Smooth muscle cell (in vitro differentiated cells): ENCODE results near the gene OIP5. TPM values are rescaled to one million over a fixed set of nuclear protein-coding genes. Genes with fewer than 3 reads are reported as not detected.
"Not testable (repeated sequence)": the region's sequence is repeated elsewhere in the genome, so short reads cannot be mapped to it uniquely, and the experiment has no call there.

Source experiments
- DNase-seq: peaks from one replicate; lab custom pipeline; 2025; ENCODE audit not compliant: unreplicated experiment; lab: John Stamatoyannopoulos, UW
- H2AFZ ChIP-seq: fragments of 200-600 bp; sonication (generic); 2 replicates; pipeline ENCODE4 v1.6.0; 2016; ENCODE audit warnings: antibody characterized with exemption, low read depth, mild to moderate bottlenecking
- H3F3A ChIP-seq: fragments of 200-600 bp; sonication (generic); 2 replicates; pipeline ENCODE4 v1.6.0; 2017; ENCODE audit warnings: antibody characterized with exemption, low read depth
- H3K27ac ChIP-seq: fragments of 200-600 bp; sonication (generic); 2 replicates; pipeline ENCODE4 v1.5.1; 2016; ENCODE audit warnings: low read depth, mild to moderate bottlenecking
- H3K27me3 ChIP-seq: fragments of 200-600 bp; sonication (generic); 2 replicates; pipeline ENCODE4 v1.6.1; 2016; ENCODE audit warnings: low read depth, mild to moderate bottlenecking
- H3K36me3 ChIP-seq: fragments of 200-600 bp; sonication (generic); 2 replicates; pipeline ENCODE4 v1.5.1; 2016; ENCODE audit warnings: low read depth
- H3K4me1 ChIP-seq: fragments of 200-600 bp; sonication (generic); 2 replicates; pipeline ENCODE4 v1.5.1; 2016; ENCODE audit warnings: low read depth
- H3K4me2 ChIP-seq: fragments of 200-600 bp; sonication (generic); 2 replicates; pipeline ENCODE4 v1.6.0; 2016; ENCODE audit warnings: mild to moderate bottlenecking
- H3K4me3 ChIP-seq: fragments of 200-600 bp; sonication (generic); 2 replicates; pipeline ENCODE4 v1.5.1; 2016; ENCODE audit warnings: mild to moderate bottlenecking
- H3K79me2 ChIP-seq: fragments of 200-600 bp; sonication (generic); 2 replicates; pipeline ENCODE4 v1.6.0; 2016; ENCODE audit warnings: low read depth, mild to moderate bottlenecking
- H3K9ac ChIP-seq: fragments of 200-600 bp; sonication (generic); 2 replicates; pipeline ENCODE4 v1.6.0; 2016; ENCODE audit warnings: low read depth
- H3K9me3 ChIP-seq: fragments of 200-600 bp; sonication (generic); replicated peaks from 2 replicates; pipeline ENCODE4 v1.5.1; 2016; ENCODE audit warnings: low read depth
- H4K20me1 ChIP-seq: fragments of 200-600 bp; sonication (generic); 2 replicates; pipeline ENCODE4 v1.6.0; 2016; ENCODE audit warnings: low read depth
- WGBS: methylation state at CpG from one replicate; pipeline ENCODE4 v1.1.7; 2016; ENCODE audit warnings: low lambda C conversion rate; 5-methylcytosine and 5-hydroxymethylcytosine counted together
- polyA plus RNA-seq: library from polyadenylated mRNA; unstranded; fragments of >200 nt; fragmentation: Nextera tagmentation; extraction: Ambion mirVana; gene quantifications from 2 replicates; pipeline ENCODE4 v1.2.1, GENCODE V29; 2016
- total RNA-seq: library from RNA; depleted of rRNA; stranded (reverse); fragments of >200 nt; gene quantifications from 2 replicates; pipeline ENCODE4 v1.2.3, GENCODE V29; 2014
- TF ChIP-seq, protein P1 (sequence below): fragments of 200-600 bp; sonication (generic); IDR thresholded peaks from 2 replicates; pipeline ENCODE4 v1.5.1; 2017; ENCODE audit warnings: borderline replicate concordance, mild to moderate bottlenecking, antibody characterized with exemption; ENCODE audit not compliant: insufficient read depth, poor library complexity, severe bottlenecking

Gene OIP5
- total and polyA plus RNA-seq, 2 experiments from 2014 or later = 4.3 to 4.9 TPM

DNA sequence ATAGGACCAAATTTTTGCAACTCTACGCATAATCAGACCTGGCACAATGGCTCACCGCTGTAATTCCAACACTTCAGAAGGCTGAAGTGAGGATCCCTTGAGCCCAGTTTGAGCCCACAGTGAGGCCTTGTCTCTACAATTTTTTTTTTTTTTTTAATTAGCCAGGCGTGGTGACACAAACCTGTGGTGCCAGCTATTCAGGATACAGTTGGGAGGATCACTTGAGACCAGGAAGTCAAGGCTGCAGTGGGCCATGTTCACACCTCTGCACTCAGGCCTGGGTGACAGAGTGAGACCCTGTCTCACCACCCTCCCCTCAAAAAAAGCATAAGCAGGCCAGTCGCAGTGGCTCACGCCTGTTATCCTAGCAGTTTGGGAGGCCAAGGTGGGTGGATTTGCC, 24.7 kb downstream of the OIP5 start:
- H4K20me1 ChIP-seq = no peaks in the 10 kb centered on the region
- H3K4me3 ChIP-seq = no peak overlapping the region
- H3K9me3 ChIP-seq = no peaks in the 10 kb centered on the region
- H3K4me1 ChIP-seq = no peaks in the 10 kb centered on the region
- TF ChIP-seq, protein P1, sequence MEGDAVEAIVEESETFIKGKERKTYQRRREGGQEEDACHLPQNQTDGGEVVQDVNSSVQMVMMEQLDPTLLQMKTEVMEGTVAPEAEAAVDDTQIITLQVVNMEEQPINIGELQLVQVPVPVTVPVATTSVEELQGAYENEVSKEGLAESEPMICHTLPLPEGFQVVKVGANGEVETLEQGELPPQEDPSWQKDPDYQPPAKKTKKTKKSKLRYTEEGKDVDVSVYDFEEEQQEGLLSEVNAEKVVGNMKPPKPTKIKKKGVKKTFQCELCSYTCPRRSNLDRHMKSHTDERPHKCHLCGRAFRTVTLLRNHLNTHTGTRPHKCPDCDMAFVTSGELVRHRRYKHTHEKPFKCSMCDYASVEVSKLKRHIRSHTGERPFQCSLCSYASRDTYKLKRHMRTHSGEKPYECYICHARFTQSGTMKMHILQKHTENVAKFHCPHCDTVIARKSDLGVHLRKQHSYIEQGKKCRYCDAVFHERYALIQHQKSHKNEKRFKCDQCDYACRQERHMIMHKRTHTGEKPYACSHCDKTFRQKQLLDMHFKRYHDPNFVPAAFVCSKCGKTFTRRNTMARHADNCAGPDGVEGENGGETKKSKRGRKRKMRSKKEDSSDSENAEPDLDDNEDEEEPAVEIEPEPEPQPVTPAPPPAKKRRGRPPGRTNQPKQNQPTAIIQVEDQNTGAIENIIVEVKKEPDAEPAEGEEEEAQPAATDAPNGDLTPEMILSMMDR = no peak
- no peaks in the 10 kb centered on the region for H3K36me3 ChIP-seq
- no peak overlapping the region for H3K4me2 ChIP-seq
- no peak overlapping the region for H2AFZ ChIP-seq
- no peaks in the 10 kb centered on the region for H3K79me2 ChIP-seq
- no peak overlapping the region for H3K27ac ChIP-seq
- H3K27me3 ChIP-seq = no peaks in the 10 kb centered on the region
- no peaks in the 10 kb centered on the region for H3F3A ChIP-seq
- DNase-seq = no peak
- WGBS = 97% methylated on average over 5 of the region's 5 CpGs
- H3K9ac ChIP-seq = no peak overlapping the region

DNA sequence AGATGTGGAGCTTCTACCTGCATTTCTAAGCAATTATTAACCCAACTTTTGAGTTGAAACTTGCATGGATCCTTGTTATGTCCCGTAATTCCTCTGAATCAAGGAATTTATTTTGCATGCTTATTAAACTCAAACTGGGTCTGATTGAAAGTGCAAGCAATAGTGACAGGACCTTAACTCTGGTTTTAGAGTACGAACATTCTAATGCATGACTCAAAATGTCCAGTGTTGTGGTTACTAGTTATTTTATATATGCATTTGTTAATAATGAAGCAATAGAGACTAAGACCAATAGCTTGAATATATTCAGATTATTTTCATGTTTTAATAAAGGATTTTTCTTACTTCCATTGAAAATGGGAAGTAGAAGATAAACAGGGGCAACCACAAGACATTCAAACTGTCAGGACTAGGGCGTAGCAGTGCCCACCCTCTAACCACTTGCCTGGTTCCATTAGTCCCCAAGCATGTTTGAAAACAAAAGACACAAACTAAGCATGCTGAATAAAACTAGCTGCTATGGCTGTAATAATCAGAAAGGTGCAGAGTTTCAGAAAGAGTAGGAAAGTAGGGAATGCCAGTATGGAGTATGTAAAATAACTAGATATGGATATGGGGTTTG, 28.1 kb downstream of the OIP5 start:
- H3K9ac ChIP-seq = no peak overlapping the region
- no peaks in the 10 kb centered on the region for H3K4me1 ChIP-seq
- no peak overlapping the region for H3K4me2 ChIP-seq
- peaks cover 2% of the 10 kb centered on the region for H3K36me3 ChIP-seq
- H3K27ac ChIP-seq = no peak overlapping the region
- H3K27me3 ChIP-seq = no peaks in the 10 kb centered on the region
- H3K9me3 ChIP-seq = no peaks in the 10 kb centered on the region
- H3K4me3 ChIP-seq = no peak overlapping the region
- H4K20me1 ChIP-seq = no peaks in the 10 kb centered on the region
- TF ChIP-seq, protein P1 = no peak
- H3F3A ChIP-seq = no peaks in the 10 kb centered on the region
- H3K79me2 ChIP-seq = no peaks in the 10 kb centered on the region
- DNase-seq = no peak
- WGBS = 94% methylated on average over 3 of the region's 3 CpGs
- H2AFZ ChIP-seq = no peak overlapping the region

DNA sequence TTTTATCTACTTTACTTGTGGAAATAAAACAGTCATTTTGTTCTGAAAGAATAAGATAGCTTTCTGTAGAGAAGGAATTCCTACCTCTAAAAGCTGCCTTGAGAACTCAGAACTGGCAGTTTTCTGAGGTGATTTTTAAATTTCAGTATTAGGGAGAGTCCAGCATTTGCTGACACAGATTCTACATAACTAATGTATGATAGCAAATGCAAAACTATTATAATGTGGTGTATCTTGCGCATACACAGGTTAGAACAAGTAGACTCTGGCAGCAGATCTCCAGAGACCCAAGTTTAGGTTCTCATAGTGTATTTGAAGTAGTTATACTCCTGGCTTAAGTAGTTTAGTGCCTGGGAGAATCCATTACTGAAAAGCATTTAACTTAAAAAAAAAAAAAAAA, 30.8 kb downstream of the OIP5 start:
- Histone ChIP-seq H3F3A (no peaks in the 10 kb centered on the region), H3K36me3 (peaks cover 4% of the 10 kb centered on the region), H3K9ac (no peak overlapping the region), H3K4me2 (no peak overlapping the region), H3K79me2 (no peaks in the 10 kb centered on the region), H3K27me3 (no peaks in the 10 kb centered on the region), H3K27ac (no peak overlapping the region), H2AFZ (no peak overlapping the region), H3K4me1 (no peaks in the 10 kb centered on the region), H4K20me1 (no peaks in the 10 kb centered on the region), H3K9me3 (no peaks in the 10 kb centered on the region), H3K4me3 (no peak overlapping the region)
- DNase-seq = no peak
- TF ChIP-seq, protein P1 = no peak
- WGBS = 94% methylated on average over 1 of the region's 1 CpG

DNA sequence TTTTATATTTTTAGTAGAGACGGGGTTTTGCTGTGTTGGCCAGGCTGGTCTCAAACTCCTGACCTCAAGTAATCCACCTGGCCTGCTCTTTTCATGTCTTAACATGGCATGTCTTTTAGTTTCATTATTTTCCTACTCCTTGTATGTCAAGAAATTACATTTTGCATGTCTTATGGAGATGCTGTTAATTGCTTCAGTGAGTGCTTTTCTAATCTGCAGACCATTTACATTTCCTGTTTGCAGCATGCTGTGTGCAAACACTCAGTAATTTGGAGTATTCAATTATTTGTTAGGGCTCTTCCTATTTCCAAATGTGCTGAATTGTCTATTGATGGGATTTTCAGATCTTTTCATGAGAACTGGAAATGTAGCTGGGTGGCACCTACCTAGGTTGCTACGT, 31.3 kb downstream of the OIP5 start:
- not testable (repeated sequence) for H3K9me3 ChIP-seq, H3F3A ChIP-seq, H3K36me3 ChIP-seq, H3K4me3 ChIP-seq, H3K79me2 ChIP-seq, DNase-seq, H3K9ac ChIP-seq, H3K27ac ChIP-seq, H3K4me2 ChIP-seq, H3K4me1 ChIP-seq, H2AFZ ChIP-seq, H3K27me3 ChIP-seq, H4K20me1 ChIP-seq
- WGBS = 95% methylated on average over 2 of the region's 2 CpGs
